Erythroblast (primary cell): ENCODE measurements around the gene ATG7.

ENCODE experiments used
- GATA1 ChIP-seq: IDR thresholded peaks from 2 replicates; pipeline ENCODE4 v1.6.1; 2011; ENCODE audit warnings: low read depth, mild to moderate bottlenecking, control low read depth, low read length, moderate library complexity
- POLR2A ChIP-seq: IDR thresholded peaks from 2 replicates; pipeline ENCODE4 v1.6.1; 2011; ENCODE audit warnings: mild to moderate bottlenecking, low read length

DNA sequence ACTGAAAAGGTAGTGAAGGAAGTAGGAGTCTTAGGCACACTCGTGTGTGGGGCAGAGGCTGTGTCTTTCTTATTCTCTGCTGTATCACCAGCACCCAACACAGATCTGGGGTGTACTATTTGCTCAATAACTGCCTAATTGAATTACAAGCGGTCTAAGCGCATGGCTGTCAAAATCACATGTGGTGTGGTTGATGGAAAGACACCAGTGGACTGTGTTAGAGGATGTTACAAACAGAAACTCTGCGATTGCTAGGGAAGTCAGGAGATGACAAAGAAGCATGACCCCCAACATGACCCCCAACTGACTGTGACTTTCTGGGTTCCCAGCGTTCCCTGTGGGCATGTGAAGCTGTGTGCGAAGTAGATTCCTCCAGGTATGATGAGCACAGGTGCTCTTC lies 32.0 kb downstream of the ATG7 start:
- no peak for TF ChIP-seq POLR2A
- no peak for TF ChIP-seq GATA1
